ENCODE measurements around the gene FYB1. TPM values are rescaled to one million over a fixed set of nuclear protein-coding genes. Genes with fewer than 3 reads are reported as not detected.

Gene FYB1
- total and polyA plus RNA-seq, 8 donors, result 2.0 to 22.9 (median 4.2) TPM

DNA sequence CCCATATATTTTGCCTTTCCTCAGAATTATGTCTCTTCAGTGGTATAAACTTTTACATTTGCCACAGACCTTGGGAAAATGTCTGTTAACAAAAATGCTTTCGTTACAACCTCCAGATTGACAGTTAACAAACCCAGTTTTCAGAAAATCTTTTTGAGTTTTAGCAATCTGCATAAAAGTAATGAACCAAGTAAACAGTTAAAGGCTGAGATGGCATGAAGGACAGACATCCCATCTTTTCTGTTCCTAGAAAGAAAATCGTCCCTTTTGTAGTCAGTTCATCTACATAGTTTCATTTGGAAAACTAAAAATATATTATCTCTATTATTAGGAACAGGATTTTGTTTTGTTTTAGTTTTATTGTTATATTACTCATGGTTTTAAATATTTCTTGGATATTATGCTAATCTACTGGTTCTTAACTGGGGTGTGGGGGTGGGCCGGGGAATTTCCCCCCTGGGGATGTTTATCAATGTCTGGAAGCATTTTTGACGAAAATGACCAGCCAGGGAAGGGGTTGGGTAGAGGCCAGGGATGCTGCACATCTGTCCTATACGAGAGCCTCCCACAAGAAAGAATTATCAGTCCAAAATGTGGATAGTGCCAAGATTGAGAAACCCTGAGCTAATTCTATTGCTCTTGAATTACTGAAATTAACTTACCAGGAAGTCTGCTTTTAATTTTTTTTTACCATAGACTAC, 11.9 kb downstream of the FYB1 start:
- Histone ChIP-seq H3K36me3 (no peaks in the 10 kb centered on the region), H3K9me3 (no peaks in the 10 kb centered on the region), H3K4me3 (no peak overlapping the region), H3K27ac (peak overlapping the region in 1 of 5 donors; percentile 19), H3K27me3 (no peaks in the 10 kb centered on the region), H3K4me1 (peaks cover 0 to 13% (median 0%) of the 10 kb centered on the region in 4 donors)
- DNase-seq, result no peak
- 46 to 63% (median 59%) methylated on average over 5 of the region's 5 CpGs for WGBS, 5 donors
- intact Hi-C loops (cut with DNase I; ENCODE audit: low total_unique reads), result no loop called here
- TF ChIP-seq EP300 (IDR thresholded peaks at IDR 0.05), result no peak
- TF ChIP-seq, protein P1, sequence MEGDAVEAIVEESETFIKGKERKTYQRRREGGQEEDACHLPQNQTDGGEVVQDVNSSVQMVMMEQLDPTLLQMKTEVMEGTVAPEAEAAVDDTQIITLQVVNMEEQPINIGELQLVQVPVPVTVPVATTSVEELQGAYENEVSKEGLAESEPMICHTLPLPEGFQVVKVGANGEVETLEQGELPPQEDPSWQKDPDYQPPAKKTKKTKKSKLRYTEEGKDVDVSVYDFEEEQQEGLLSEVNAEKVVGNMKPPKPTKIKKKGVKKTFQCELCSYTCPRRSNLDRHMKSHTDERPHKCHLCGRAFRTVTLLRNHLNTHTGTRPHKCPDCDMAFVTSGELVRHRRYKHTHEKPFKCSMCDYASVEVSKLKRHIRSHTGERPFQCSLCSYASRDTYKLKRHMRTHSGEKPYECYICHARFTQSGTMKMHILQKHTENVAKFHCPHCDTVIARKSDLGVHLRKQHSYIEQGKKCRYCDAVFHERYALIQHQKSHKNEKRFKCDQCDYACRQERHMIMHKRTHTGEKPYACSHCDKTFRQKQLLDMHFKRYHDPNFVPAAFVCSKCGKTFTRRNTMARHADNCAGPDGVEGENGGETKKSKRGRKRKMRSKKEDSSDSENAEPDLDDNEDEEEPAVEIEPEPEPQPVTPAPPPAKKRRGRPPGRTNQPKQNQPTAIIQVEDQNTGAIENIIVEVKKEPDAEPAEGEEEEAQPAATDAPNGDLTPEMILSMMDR (IDR thresholded peaks at IDR 0.05), result no peak
- no peak for TF ChIP-seq POLR2A (IDR thresholded peaks at IDR 0.05)
- no peak for TF ChIP-seq POLR2AphosphoS5 (IDR thresholded peaks at IDR 0.05)

DNA sequence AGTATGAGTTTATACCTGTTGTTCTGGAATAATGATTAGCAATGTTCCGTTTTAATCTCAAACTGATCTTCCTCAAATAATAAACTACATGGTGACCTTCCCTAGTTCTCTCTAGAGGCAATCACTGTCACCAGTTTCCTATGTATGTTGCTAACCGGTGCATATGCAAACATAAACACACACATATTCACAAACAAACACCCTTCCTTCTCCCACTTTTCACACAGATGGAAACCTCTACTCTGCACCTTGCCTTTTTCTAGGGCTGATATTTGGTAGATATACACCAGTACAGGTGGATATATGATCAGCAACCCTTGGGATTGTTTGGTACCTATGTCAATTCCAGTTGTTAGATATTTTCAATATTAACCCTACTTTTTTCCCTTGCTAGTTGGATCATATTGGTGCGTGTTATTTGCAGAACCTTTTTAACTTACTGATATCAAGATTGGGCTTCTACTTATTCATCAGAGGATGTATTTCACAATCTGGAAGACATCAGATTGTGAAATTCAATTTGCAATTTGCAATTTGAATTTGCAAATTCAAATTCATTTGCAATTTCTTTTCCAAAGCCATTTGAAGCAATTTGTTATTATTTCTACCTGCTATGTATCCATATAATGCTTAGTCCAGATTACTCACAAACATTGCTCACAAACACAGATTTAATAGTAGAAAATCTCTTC, 12.6 kb downstream of the FYB1 start:
- Histone ChIP-seq H3K27ac (no peak overlapping the region), H3K4me1 (peaks cover 0 to 5% (median 0%) of the 10 kb centered on the region in 4 donors), H3K27me3 (no peaks in the 10 kb centered on the region), H3K9me3 (no peaks in the 10 kb centered on the region), H3K4me3 (no peak overlapping the region), H3K36me3 (no peaks in the 10 kb centered on the region)
- no peak for DNase-seq
- WGBS, 5 donors, result 62 to 74% (median 68%) methylated on average over 3 of the region's 3 CpGs
- no peak for TF ChIP-seq EP300 (IDR thresholded peaks at IDR 0.05)
- TF ChIP-seq, protein P1 (IDR thresholded peaks at IDR 0.05), result no peak
- no peak for TF ChIP-seq POLR2AphosphoS5 (IDR thresholded peaks at IDR 0.05)
- TF ChIP-seq POLR2A (IDR thresholded peaks at IDR 0.05), result no peak
- intact Hi-C loops (cut with DNase I; ENCODE audit: low total_unique reads), result no loop called here

- 78 to 81% (median 80%) methylated on average over 3 of the region's 3 CpGs for WGBS, 5 donors
- TF ChIP-seq POLR2A (IDR thresholded peaks at IDR 0.05) (no peak), EP300 (IDR thresholded peaks at IDR 0.05) (no peak), POLR2AphosphoS5 (IDR thresholded peaks at IDR 0.05) (no peak)
- TF ChIP-seq, protein P1 (IDR thresholded peaks at IDR 0.05), result no peak
- H3K27ac ChIP-seq, result no peak overlapping the region
Measured at GRCh38 chr5:39205550-39205949, 13.8 kb downstream of the FYB1 start.

DNA sequence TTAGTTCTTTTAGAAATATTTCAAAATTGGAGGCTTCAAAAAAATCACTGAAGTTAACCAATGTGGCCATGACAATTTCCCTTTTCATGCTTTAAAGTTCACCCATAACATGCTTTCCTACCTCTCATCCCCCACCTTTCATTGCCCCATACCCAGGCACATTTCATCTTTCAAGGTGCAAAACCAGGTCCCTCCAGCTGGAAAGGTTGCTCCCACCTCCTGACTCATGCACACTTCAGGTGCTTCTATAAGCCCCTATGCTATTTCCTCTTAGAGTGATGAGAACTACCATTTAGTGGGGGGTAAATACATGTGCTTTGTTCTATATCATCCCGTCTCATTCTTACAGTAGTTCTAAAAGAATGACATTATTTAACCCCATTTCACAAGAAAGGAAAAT, 15.4 kb downstream of the FYB1 start:
- H3K27ac ChIP-seq, result peak overlapping the region in 3 of 5 donors; percentile 26 to 72 (median 48)
- no peak for TF ChIP-seq EP300 (IDR thresholded peaks at IDR 0.05)
- no peak for TF ChIP-seq POLR2AphosphoS5 (IDR thresholded peaks at IDR 0.05)
- no peak for TF ChIP-seq POLR2A (IDR thresholded peaks at IDR 0.05)
- TF ChIP-seq, protein P1 (IDR thresholded peaks at IDR 0.05), result no peak
- DNase-seq, result no peak
- peaks cover 0 to 5% (median 0%) of the 10 kb centered on the region in 4 donors for H3K4me1 ChIP-seq
- H3K27me3 ChIP-seq, result no peaks in the 10 kb centered on the region
- H3K9me3 ChIP-seq, result no peaks in the 10 kb centered on the region
- intact Hi-C loops (cut with DNase I; ENCODE audit: low total_unique reads), result no loop called here
- H3K36me3 ChIP-seq, result no peaks in the 10 kb centered on the region
- H3K4me3 ChIP-seq, result no peak overlapping the region
- 80 to 89% (median 86%) methylated on average over 1 of the region's 1 CpG for WGBS, 5 donors

More at GRCh38 chr5:39205550-39205949, 13.8 kb downstream of the FYB1 start:
- H3K27me3 ChIP-seq, result no peaks in the 10 kb centered on the region
- no peak for DNase-seq
- H3K9me3 ChIP-seq, result no peaks in the 10 kb centered on the region
- H3K4me3 ChIP-seq, result no peak overlapping the region
- H3K36me3 ChIP-seq, result no peaks in the 10 kb centered on the region
- intact Hi-C loops (cut with DNase I; ENCODE audit: low total_unique reads), result no loop called here
- H3K4me1 ChIP-seq, result peaks cover 0 to 5% (median 0%) of the 10 kb centered on the region in 4 donors

All from stomach (tissue), 9 donors.